Cardiac fibroblast (primary cell): ENCODE measurements around the gene EEF1A1.
"Not testable (repeated sequence)": the region's sequence is repeated elsewhere in the genome, so short reads cannot be mapped to it uniquely, and the experiment has no call there.

ENCODE experiments used
- DNase-seq, 2 donors: peaks; one replicate each; pipeline versions ENCODE4 v3.0.0 to v3.0.0-alpha.2; 2010; ENCODE audit warnings: low read depth in 2 of 2
- H3K4me3 ChIP-seq, 2 donors: replicated peaks in 1 of 2; 1 replicate in 1 of 2; 2 replicates in 1 of 2; pipeline ENCODE4 v1.5.1; 2011; ENCODE audit warnings: low read depth in 2 of 2, low read length in 2 of 2, mild to moderate bottlenecking in 2 of 2, moderate library complexity in 1 of 2
- CTCF ChIP-seq: IDR thresholded peaks from one replicate; pipeline ENCODE4 v1.5.1; 2011; ENCODE audit warnings: low read depth, mild to moderate bottlenecking, low read length, inconsistent platforms

The EEF1A1 gene

GRCh38 chr6:73520688-73521350, at the start of gene EEF1A1:
Gene EEF1A1 (minus strand): TSS chr6:73521032. CDS start chr6:73520026, 1,006 bp downstream.
- peak; percentile 100 for DNase-seq
- TF ChIP-seq CTCF: no peak
- peak within 1 kb of the TSS; percentile 92 to 98 for H3K4me3 ChIP-seq

GRCh38 chr6:73569121-73569520, 48.3 kb upstream of the EEF1A1 start:
- DNase-seq: no peak
- no peak for TF ChIP-seq CTCF
- no peak overlapping the region for H3K4me3 ChIP-seq

GRCh38 chr6:73566954-73567591, 46.2 kb upstream of the EEF1A1 start:
- TF ChIP-seq CTCF: no peak
- H3K4me3 ChIP-seq: no peak overlapping the region
- peak; percentile 62 to 88 for DNase-seq

- not testable (repeated sequence) for H3K4me3 ChIP-seq, DNase-seq
Observed at GRCh38 chr6:73566486-73566871, 45.6 kb upstream of the EEF1A1 start.

GRCh38 chr6:73565767-73566485, 45.1 kb upstream of the EEF1A1 start:
- no peak overlapping the region for H3K4me3 ChIP-seq
- DNase-seq: peak; percentile 12 to 32
- no peak for TF ChIP-seq CTCF

- TF ChIP-seq CTCF: no peak
- no peak overlapping the region for H3K4me3 ChIP-seq
- no peak for DNase-seq
Observed at GRCh38 chr6:73564578-73565345, 43.9 kb upstream of the EEF1A1 start.
